HG02588 (cell line): Measurements from ENCODE around the gene CORO7.
"Not testable (repeated sequence)": the region's sequence is repeated elsewhere in the genome, so short reads cannot be mapped to it uniquely, and the experiment has no call there.

Experiments used
- ATAC-seq: cut with Tn5 transposase; IDR thresholded peaks from one replicate; pipeline ENCODE4 v1.9.1; 2021; ENCODE audit warnings: mild to moderate bottlenecking, moderate library complexity; ENCODE audit not compliant: unreplicated experiment

CORO7 gene

GRCh38 chr16:4358831-4359561, 57.4 kb downstream of the CORO7 start:
- no peak for ATAC-seq

- ATAC-seq = no peak
These were observed 58.2 kb downstream of the CORO7 start for GRCh38 chr16:4358236-4358635.

DNA sequence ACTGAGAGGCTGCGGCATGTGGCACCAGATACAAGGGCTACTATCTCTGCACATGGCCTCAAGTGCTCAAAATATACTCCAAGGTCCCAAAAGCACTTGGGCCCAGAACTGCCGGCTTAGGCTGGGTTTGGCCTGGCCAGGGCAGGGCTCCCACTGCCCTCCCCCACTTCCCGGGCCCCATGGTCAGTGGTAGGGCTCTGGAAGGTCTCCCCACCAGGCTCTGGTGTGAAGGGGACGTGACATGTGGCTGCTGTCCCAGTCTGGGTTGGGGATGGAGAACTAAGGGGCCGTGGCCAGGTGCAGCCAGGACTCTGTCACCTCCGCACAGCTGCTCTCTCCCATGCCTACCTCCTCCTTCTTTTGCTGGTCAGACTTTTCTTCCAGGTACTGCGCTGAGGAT, 59.6 kb downstream of the CORO7 start:
- no peak for ATAC-seq

DNA sequence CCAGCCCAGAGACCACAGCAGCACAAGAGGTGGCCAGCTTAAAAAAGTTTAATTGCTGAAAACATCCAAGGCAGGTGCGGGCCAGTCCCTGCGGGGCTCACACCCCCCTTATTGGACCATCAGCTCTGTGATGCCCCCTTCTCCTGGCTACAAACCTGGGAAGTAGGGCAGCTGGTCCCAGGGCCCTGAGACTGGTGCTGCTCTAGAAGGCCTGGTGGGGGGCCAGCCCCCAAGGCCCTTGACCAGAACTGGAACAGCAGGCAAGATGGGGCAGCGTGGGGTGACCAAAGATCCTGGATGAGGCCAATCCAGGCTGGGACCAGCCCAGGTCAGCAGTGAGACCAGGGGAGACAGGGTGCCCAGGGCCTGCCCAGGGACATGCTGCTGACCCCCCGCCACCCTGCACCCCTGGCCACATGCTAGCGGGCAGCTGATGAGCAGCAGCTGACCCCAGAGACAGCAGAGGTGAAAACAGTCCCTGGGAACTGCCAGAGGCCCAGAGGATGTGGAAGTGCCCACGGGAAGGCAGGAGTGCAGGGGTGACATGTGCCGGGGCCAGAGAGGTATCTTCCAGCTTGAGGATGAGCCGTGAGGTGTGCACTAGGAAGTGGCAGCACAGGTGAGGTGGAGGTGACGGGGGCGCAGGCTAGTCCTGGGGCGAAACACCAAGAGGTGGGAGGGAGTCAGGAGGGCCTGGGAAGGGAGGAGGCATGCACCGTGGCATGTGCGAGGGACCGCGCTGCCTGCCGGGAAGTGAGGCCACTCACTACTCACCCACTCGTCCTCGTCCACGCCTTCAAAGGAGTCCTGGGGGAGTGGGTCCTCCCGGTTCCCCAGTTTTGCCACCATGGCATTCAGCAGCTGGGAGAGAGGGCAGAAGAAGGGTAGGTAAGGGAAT, 61.6 kb downstream of the CORO7 start:
- no peak for ATAC-seq

GRCh38 chr16:4353675-4354074, 62.7 kb downstream of the CORO7 start:
- no peak for ATAC-seq

DNA sequence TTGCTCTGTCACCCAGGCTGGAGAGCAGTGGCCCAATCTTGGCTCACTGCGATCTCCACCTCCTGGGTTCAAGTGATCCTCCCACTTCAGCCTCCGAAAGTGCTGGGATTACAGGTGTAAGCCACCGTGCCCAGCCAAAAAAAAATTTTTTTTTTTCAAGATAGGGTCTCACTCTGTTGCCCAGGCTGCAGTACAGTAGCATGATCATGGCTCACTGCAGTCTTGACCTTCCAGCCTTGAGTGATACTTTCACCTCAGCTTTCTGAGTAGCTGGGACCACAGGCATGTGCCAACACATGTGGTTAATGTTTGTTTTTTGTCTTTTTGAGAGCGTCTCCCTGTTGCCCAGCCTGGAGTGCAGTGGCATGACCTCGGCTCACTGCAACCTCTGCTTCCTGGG, 63.6 kb downstream of the CORO7 start:
- ATAC-seq = no peak

DNA sequence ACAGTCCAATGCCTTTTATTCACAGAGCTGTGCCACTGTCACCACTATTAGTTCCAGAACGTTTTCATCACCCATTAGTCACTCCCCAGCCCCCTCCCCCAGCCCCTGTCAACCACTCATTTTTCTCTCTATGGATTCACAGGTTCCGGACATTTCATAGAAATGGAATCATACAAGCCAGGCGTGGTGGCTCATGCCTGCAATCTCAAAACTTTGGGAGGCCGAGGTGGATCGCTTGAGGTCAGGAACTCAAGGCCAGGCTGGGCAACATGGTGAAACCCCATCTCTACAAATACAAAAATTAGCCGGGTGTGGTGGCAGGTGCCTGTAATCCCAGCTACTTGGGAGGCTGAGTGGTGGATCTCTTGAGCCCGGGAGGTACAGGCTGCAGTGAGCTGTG, 64.5 kb downstream of the CORO7 start:
- no peak for ATAC-seq

DNA sequence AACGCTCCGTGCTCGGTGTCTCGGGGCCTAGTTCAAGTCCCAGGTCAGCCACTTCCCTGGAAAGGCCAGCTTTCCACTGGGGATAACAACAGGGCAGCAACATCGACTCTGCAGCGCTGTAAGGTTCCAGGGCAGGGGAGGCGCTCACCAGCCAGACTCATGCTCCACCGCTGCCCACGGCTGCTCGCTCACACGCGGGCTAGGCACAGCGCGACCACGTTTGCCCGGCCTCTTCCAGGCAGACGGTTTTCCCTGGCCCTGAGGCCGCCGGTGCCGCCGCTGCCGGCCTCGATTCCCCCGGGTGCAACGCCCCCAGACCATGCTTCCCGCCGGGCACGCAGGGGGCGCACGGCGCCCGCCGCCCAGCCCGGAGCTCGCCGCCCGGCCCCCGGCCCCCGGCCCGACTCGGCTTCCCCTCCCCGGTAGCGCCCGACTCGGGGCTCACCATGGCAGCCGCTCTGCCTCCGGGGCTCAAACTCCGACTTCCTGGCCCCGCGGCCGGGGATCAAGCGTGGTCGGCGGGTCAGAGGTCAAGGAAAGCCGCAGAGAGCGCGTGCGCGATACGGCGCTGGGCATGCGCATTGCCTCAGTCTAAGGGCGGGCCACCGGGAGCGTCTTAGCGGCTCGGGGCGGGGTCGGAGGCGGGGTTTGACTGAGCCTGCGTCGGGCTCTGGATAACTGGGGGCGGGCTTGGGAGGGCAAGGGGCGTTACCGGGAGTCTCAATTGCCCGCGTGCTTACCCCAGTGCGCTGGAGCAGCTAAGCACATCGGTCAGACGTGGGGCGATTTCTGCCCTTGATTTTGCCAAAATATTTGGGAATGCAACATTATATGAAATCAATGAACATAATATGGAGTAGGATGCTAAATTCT, 65.4 kb downstream of the CORO7 start, which contains the start of gene PAM16:
Gene PAM16 (minus strand): TSS at position 535 of the 873 bp plus-strand sequence. CDS start 87 bp downstream, at position 448.
- ATAC-seq = peak; percentile 87

- ATAC-seq = no peak
These were observed 66.0 kb downstream of the CORO7 start for GRCh38 chr16:4350365-4350786.

- no peak for ATAC-seq
These were observed 67.1 kb downstream of the CORO7 start for GRCh38 chr16:4349332-4349731.

GRCh38 chr16:4347765-4348509, 68.5 kb downstream of the CORO7 start:
- no peak for ATAC-seq

DNA sequence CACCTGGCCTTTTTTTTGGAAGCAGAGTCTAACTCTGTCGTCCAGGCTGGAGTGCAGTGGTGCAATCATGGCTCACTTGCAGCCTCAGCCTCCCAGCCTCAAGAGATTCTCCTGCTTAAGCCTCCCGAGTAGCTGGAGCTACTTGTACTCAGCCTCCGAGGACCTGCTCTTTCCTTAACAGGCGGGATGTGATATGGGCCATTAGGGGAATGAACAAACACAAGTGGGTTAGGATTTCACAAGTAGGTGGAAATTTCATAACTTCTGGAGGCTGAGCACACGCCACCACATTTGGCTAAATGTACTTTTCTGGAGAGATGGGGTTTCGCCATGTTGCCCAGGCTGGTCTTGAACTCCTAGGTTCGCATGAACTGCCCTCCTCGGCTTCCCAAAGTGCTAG, 69.4 kb downstream of the CORO7 start:
- ATAC-seq = no peak

- ATAC-seq = no peak
These were observed 70.3 kb downstream of the CORO7 start for GRCh38 chr16:4345836-4346781.

GRCh38 chr16:4344983-4345835, 71.2 kb downstream of the CORO7 start:
- ATAC-seq = no peak

GRCh38 chr16:4344300-4344982, 72.0 kb downstream of the CORO7 start:
- not testable (repeated sequence) for ATAC-seq

GRCh38 chr16:4342866-4343744, 73.3 kb downstream of the CORO7 start:
- no peak for ATAC-seq

- ATAC-seq = no peak
These were observed 75.1 kb downstream of the CORO7 start for GRCh38 chr16:4341250-4341649.
